ENCODE data around the gene BST1.

The BST1 gene

DNA sequence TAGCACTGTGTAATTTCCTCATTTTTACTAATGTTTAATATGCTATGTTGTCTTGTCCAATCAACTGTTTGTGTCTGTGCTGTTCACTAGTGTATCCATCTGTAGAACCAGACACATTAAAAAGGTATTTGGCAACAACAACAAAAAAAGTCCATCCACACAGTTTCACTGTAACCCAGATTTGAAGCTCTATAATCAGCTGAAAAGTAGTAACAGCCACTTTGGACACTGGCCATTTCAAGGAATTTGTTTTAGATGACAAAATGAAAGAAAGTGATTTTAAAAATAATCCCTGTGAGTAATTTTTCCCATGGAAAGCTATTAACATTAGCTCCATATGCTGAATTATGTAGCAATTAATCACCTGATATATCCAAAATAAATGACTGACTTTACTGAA lies 45.5 kb upstream of the BST1 start:
- no peak for DNase-seq (ENCODE audit: low spot score)

DNA sequence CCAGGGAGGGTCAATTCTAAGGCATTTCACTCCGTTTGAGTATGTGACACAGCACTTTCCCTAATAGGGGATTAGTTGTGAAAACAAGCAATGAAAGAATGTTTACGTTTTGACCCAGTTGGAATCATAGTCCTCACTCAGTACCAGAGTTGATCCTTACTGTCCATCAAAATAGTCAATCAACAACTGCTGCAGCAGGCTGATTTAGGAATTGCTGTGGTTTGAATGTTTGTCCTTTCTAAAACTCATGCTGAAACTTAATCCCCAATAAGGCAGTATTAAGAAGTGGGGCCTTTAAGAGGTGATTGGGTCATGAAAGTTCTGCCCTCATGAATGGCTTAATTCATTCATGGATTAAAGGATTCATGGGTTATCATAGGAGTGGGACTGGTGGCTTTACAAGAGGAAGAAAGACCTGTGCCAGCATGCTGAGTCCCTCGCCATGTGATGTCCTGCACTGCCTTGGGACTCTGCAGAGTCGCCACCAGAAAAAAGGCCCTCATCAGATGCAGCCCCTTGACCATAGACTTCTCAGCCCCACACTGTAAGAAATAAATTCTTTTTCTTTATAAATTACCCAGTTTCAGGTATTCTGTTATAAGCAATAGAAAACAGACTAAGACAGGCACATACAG lies 44.6 kb upstream of the BST1 start:
- no peak for DNase-seq (ENCODE audit: low spot score)
- TF ChIP-seq, protein P1, sequence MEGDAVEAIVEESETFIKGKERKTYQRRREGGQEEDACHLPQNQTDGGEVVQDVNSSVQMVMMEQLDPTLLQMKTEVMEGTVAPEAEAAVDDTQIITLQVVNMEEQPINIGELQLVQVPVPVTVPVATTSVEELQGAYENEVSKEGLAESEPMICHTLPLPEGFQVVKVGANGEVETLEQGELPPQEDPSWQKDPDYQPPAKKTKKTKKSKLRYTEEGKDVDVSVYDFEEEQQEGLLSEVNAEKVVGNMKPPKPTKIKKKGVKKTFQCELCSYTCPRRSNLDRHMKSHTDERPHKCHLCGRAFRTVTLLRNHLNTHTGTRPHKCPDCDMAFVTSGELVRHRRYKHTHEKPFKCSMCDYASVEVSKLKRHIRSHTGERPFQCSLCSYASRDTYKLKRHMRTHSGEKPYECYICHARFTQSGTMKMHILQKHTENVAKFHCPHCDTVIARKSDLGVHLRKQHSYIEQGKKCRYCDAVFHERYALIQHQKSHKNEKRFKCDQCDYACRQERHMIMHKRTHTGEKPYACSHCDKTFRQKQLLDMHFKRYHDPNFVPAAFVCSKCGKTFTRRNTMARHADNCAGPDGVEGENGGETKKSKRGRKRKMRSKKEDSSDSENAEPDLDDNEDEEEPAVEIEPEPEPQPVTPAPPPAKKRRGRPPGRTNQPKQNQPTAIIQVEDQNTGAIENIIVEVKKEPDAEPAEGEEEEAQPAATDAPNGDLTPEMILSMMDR (IDR thresholded peaks at IDR 0.05; ENCODE audit: extremely low read depth, missing control alignments): no peak

More for the DNA sequence above, 45.5 kb upstream of the BST1 start:
- TF ChIP-seq, protein P1 (IDR thresholded peaks at IDR 0.05; ENCODE audit: extremely low read depth, missing control alignments): no peak

DNA sequence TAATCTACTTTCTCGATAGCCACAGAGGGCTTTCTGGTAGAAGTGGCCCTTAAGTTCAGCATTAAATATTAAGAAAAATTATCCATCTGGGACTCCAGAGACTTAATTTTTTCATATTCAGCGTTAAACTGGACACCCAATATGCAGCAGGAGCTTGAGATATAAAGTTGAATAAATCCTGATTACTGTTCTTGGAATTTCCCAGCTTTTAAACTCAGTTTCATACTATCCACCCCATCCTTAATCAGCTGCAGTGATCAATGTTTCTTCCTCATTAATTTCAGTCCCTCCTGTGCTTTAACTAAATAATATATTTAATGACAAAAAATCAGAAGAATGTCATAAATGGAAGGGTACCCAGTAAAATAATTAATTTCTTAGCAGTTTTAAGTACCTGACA lies 44.1 kb upstream of the BST1 start:
- DNase-seq (ENCODE audit: low spot score): no peak
- TF ChIP-seq, protein P1 (IDR thresholded peaks at IDR 0.05; ENCODE audit: extremely low read depth, missing control alignments): no peak

DNA sequence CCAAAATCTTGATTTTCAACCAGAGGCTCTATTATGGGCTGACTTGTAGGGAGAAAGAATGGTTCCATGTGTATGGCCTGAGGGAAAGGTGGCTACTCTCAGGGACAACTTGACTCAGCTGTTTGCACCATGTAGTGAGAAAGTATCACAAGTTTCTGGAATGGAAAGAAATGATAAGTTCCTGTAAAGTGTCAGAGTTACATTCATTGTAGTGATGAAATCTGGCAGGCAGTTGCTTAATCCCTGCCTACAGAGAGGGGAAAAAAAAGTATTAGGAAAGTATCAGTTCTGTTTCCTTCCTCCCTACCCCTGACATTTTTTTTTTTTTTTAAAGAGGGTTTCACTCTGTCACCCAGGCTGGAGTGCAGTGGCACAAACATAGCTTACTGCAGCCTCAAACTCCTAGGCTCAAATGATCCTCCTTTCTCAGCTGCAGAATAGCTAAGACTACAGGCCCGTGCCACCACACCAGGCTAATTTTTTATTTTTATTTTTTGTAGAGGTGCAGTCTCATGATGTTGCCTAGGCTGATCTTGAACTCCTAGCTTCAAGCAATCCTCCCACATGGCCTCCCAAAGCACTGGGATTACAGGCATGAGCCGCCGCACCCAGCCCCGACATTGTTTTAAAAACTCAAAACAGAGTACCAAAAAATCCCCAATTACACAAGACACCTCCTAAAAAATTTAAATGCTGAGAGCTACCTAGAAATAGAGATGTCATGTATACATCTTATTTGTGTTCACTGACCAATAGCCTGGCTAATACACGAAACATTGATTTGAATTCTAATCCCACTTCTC lies 42.9 kb upstream of the BST1 start:
- TF ChIP-seq, protein P1 (IDR thresholded peaks at IDR 0.05; ENCODE audit: extremely low read depth, missing control alignments): no peak
- DNase-seq (ENCODE audit: low spot score): no peak

DNA sequence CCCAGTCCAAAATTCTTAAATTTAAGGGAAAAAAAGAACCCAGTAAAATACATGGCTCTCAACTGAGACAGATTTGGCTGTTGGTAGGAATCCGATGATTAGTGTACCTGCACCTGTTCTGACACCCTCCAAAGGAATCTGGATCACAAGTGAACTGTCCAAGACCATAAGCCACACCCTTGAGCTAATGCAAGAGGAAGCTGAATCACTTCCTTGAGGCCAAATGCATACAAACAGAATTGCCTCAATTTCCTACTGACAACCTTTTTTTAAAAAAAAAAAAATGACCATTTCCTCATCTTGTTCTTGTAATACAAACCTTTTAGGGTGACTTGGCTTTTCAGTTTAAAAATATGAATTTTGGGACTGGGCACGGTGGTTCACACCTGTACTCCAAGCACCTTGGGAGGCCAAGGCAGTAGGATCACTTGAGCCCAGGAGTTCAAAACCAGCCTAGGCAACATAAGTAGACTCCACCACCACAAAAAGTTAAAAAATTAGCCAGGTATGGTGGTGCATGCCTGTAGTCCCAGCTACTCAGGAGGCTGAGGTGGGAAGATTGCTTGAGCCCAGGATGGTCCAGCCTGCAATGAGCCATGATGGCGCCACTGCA lies 37.0 kb upstream of the BST1 start:
- TF ChIP-seq, protein P1 (IDR thresholded peaks at IDR 0.05; ENCODE audit: extremely low read depth, missing control alignments): no peak
- DNase-seq (ENCODE audit: low spot score): no peak

DNA sequence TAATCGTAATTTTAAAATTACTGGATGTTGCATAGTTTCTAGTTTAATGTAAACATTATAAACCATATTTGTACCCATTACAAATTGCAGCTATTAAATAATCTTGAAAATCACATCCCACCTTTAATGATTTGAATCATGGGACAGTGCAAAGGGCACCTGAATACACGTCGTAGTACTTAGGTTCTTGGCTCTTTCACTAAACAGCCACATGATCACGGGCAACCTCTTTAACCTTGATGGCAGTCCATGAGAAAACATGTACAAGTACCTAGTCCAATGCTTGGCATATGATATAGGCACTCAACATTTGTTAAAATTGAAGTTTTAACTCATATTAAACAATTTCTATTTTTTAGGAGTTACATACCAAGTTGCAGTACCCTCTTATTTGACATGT lies 35.9 kb upstream of the BST1 start:
- TF ChIP-seq, protein P1 (IDR thresholded peaks at IDR 0.05; ENCODE audit: extremely low read depth, missing control alignments): no peak
- DNase-seq (ENCODE audit: low spot score): no peak

Measured in GM20000 (cell line).